Measurements from ENCODE around the gene HM13.

The HM13 gene

GRCh38 chr20:31617432-31618104 is 103.3 kb downstream of the HM13 start:
- no peak for DNase-seq

All from NCI-H774 (cell line).